Adrenal gland (tissue), 5 donors: ENCODE measurements around the gene PKD2L1.
A peak's percentile ranks its signal among the peaks of the same experiment; 100 is the strongest.

Experiments used
- CTCF ChIP-seq, 6 experiments: fragments of 450-650 bp in 4 of 6; fragments of 200-600 bp in 2 of 6; sonication (generic) in 1 of 6; IDR thresholded peaks; 1 replicate in 5 of 6; 2 replicates in 1 of 6; pipeline versions ENCODE4 v1.5.1 to v1.8.0; 2016 to 2021; ENCODE audit warnings: antibody characterized with exemption in 6 of 6, mild to moderate bottlenecking in 2 of 6, moderate library complexity in 1 of 6
- POLR2A ChIP-seq, 2 donors: fragments of 450-650 bp; IDR thresholded peaks; one replicate each; pipeline ENCODE4 v1.6.1; 2017; ENCODE audit warnings: antibody characterized with exemption in 2 of 2, mild to moderate bottlenecking in 2 of 2, moderate library complexity in 1 of 2
- donor health status: DM: no; HTN: no; CAD: no.

GRCh38 chr10:100346765-100347567, 16.9 kb upstream of the PKD2L1 start, which contains the start of gene SCD:
- TF ChIP-seq CTCF (IDR thresholded peaks at IDR 0.05) = no peak
- peak; percentile 81 to 97 for TF ChIP-seq POLR2A (IDR thresholded peaks at IDR 0.05)
